Measurements from ENCODE around the gene SH2D3A. TPM values are rescaled to one million over a fixed set of nuclear protein-coding genes. Genes with fewer than 3 reads are reported as not detected.
A peak's percentile ranks its signal among the peaks of the same experiment; 100 is the strongest.

The SH2D3A gene
- total RNA-seq, 2 experiments from 2014 or later = 20.6 to 20.9 TPM

DNA sequence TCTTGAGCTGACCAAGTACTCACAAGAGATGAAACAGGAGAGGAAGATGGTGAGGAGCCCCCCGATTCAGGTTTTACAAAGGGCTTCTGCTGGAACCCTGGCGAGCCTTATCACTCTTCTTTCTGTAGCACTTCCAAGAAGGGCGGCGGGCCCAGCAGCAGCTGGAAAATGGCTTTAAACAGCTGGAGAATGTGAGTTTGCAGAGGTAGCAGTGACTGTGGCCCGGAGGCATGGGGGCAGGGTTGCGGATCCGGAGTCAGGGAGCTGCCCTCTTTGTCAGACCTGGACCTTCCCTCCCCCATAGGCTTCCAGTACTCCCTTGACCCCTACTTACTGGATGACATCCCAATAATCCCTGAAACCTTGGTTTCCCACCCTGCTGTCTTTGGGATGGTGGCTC is 24.2 kb downstream of the SH2D3A start:
- Mint-ChIP-seq H3K27ac (no peak overlapping the region), H3K36me3 (ENCODE audit: low read depth) (peaks cover 37% of the 10 kb centered on the region), H3K4me1 (ENCODE audit: low read depth) (peaks cover 22% of the 10 kb centered on the region), H3K27me3 (no peaks in the 10 kb centered on the region), H3K4me3 (no peak overlapping the region), H3K9me3 (no peaks in the 10 kb centered on the region)
- no peak for TF ChIP-seq CTCF (IDR thresholded peaks at IDR 0.05)
- CTCF ChIA-PET = interaction anchor here (1.0 to 1.2 kb wide), 2 partner anchors 24 to 32 kb away, joined by 3 read pairs; partner anchors contain the start of gene SH2D3A
- DNase-seq (no peak), ATAC-seq (no peak)
- POLR2A ChIA-PET = interaction anchor here (0.7 to 0.8 kb wide), 2 partner anchors 29 to 40 kb away, joined by 3 read pairs; partner anchors contain the start of gene VAV1
- intact Hi-C loops (cut with micrococcal nuclease) = no loop called here

GRCh38 chr19:6740589-6741343 is 26.5 kb downstream of the SH2D3A start:
- CTCF ChIA-PET = interaction anchor here (1.5 to 1.8 kb wide), 2 partner anchors 79 to 123 kb away, joined by 3 to 5 read pairs; no protein-coding TSS in a partner anchor
- intact Hi-C loops (cut with micrococcal nuclease) = no loop called here

GRCh38 chr19:6739883-6740588 is 27.2 kb downstream of the SH2D3A start:
- intact Hi-C loops (cut with micrococcal nuclease) = loop anchor here (5.0 to 10.0 kb wide), 2 partner anchors 78 to 225 kb away; no protein-coding TSS in a partner anchor
- Mint-ChIP-seq H3K4me1 (ENCODE audit: low read depth) (peaks cover 38% of the 10 kb centered on the region), H3K36me3 (ENCODE audit: low read depth) (peaks cover 23% of the 10 kb centered on the region), H3K4me3 (peak overlapping the region; percentile 98), H3K27me3 (no peaks in the 10 kb centered on the region), H3K9me3 (no peaks in the 10 kb centered on the region), H3K27ac (no peak overlapping the region)
- ATAC-seq (no peak), DNase-seq (peak; percentile 47)
- ChIA-PET CTCF (no interaction called here), POLR2A (interaction anchor here (0.7 to 1.3 kb wide), 2 partner anchors 13 to 123 kb away, joined by 3 to 4 read pairs; no protein-coding TSS in a partner anchor)
- TF ChIP-seq CTCF (IDR thresholded peaks at IDR 0.05) = no peak

More at GRCh38 chr19:6740589-6741343, 26.5 kb downstream of the SH2D3A start:
- DNase-seq = peak; percentile 28
- peaks cover 30% of the 10 kb centered on the region for H3K36me3 Mint-ChIP-seq (ENCODE audit: low read depth)
- POLR2A ChIA-PET = interaction anchor here (0.7 to 1.3 kb wide), 3 partner anchors 12 to 123 kb away, joined by 3 to 4 read pairs (median 3); no protein-coding TSS in a partner anchor
- no peaks in the 10 kb centered on the region for H3K9me3 Mint-ChIP-seq
- peaks cover 32% of the 10 kb centered on the region for H3K4me1 Mint-ChIP-seq (ENCODE audit: low read depth)
- H3K4me3 Mint-ChIP-seq = peak overlapping the region; percentile 98
- no peaks in the 10 kb centered on the region for H3K27me3 Mint-ChIP-seq
- no peak for ATAC-seq
- H3K27ac Mint-ChIP-seq = no peak overlapping the region
- TF ChIP-seq CTCF (IDR thresholded peaks at IDR 0.05) = no peak

DNA sequence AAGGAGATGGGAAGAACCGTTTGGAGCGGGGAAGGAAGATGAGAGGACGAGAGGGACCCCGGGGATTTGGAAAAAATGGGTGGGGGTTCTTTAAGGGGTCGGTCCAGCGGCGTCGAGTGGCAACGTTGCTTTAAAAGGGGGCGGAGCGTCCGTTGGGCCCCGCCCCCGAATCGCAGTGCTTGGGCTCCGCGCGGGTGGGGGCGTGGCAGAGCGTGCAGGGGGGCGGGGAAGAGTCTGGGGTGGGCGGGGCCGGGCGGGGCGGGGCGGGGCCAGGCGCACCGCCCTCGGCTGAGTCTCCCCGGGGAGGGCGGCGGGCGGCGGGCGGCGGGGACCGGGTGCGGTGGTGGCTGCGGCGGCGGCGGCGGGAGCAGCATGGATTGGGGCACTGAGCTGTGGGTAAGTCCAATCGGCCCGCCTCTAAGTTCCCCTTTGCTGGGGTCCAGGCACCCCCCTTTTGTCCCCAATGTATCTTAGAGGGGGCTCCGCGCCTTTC is 27.8 kb downstream of the SH2D3A start, which contains the start of gene TRIP10:
Gene TRIP10 (plus strand): TSS at position 291 of the 493 bp plus-strand sequence. CDS start 82 bp downstream, at position 373.
- ChIA-PET POLR2A (no interaction called here), CTCF (interaction anchor here (1.4 to 4.6 kb wide), 6 partner anchors 30 to 128 kb away, joined by 3 to 73 read pairs (median 14); partner anchors contain the start of gene VAV1)
- H3K36me3 Mint-ChIP-seq (ENCODE audit: low read depth) = peaks cover 25% of the 10 kb centered on the region
- ATAC-seq (peak; percentile 6), DNase-seq (peak; percentile 88)
- H3K27me3 Mint-ChIP-seq = no peaks in the 10 kb centered on the region
- H3K27ac Mint-ChIP-seq = peak within 1 kb of the TSS; percentile 99
- TF ChIP-seq CTCF (IDR thresholded peaks at IDR 0.05) = no peak
- no peaks in the 10 kb centered on the region for H3K9me3 Mint-ChIP-seq
- H3K4me3 Mint-ChIP-seq = peak within 1 kb of the TSS; percentile 98
- intact Hi-C loops (cut with micrococcal nuclease) = loop anchor here (5.0 to 10.0 kb wide), 2 partner anchors 77 to 225 kb away; no protein-coding TSS in a partner anchor
- H3K4me1 Mint-ChIP-seq (ENCODE audit: low read depth) = peaks cover 38% of the 10 kb centered on the region

All from activated CD8-positive, alpha-beta T cell treated with anti-CD3 and anti-CD28 coated beads for 36 hours (primary cell).